MM.1S (cell line): Measurements from ENCODE around the gene EGFLAM.

ENCODE experiments used
- DNase-seq: peaks from one replicate; pipeline ENCODE4 v3.0.0-alpha.2; 2015
- H2AFZ ChIP-seq: fragments of 300-600 bp; sonication (generic); 2 replicates; pipeline ENCODE4 v1.6.0; 2016; ENCODE audit warnings: antibody characterized with exemption, low read length
- H3F3A ChIP-seq: fragments of 300-600 bp; sonication (generic); 2 replicates; pipeline ENCODE4 v1.6.1; 2016; ENCODE audit warnings: mild to moderate bottlenecking, antibody characterized with exemption, low read length, moderate library complexity, mixed read lengths; ENCODE audit not compliant: insufficient read depth
- H3K27ac ChIP-seq: fragments of 300-600 bp; sonication (generic); 2 replicates; pipeline ENCODE4 v1.5.1; 2016; ENCODE audit warnings: mild to moderate bottlenecking, low read length
- H3K27me3 ChIP-seq: fragments of 300-600 bp; sonication (generic); replicated peaks from 2 replicates; pipeline ENCODE4 v1.6.0; 2016; ENCODE audit warnings: low read length; ENCODE audit not compliant: insufficient read depth
- H3K36me3 ChIP-seq: fragments of 300-600 bp; sonication (generic); replicated peaks from 2 replicates; pipeline ENCODE4 v1.6.1; 2016; ENCODE audit warnings: mild to moderate bottlenecking, low read length, mixed read lengths; ENCODE audit not compliant: insufficient read depth
- H3K4me1 ChIP-seq: fragments of 300-600 bp; sonication (generic); 2 replicates; pipeline ENCODE4 v1.6.1; 2016; ENCODE audit warnings: low read length, mixed read lengths
- H3K4me2 ChIP-seq: fragments of 300-600 bp; sonication (generic); 2 replicates; pipeline ENCODE4 v1.6.0; 2016; ENCODE audit warnings: low read depth, low read length
- H3K4me3 ChIP-seq: fragments of 300-600 bp; sonication (generic); 2 replicates; pipeline ENCODE4 v1.5.1; 2016; ENCODE audit warnings: low read length, mixed read lengths
- H3K79me2 ChIP-seq: fragments of 300-600 bp; sonication (generic); 2 replicates; pipeline ENCODE4 v1.6.1; 2016; ENCODE audit warnings: mixed run types, low read length, mixed read lengths
- H3K9ac ChIP-seq: fragments of 300-600 bp; sonication (generic); 2 replicates; pipeline ENCODE4 v1.6.1; 2016; ENCODE audit warnings: low read length, mixed read lengths
- H3K9me2 ChIP-seq: fragments of 300-600 bp; sonication (generic); replicated peaks from 2 replicates; pipeline ENCODE4 v1.6.1; 2016; ENCODE audit warnings: mild to moderate bottlenecking, low read length, mixed read lengths; ENCODE audit not compliant: insufficient read depth
- H3K9me3 ChIP-seq: fragments of 300-600 bp; sonication (generic); replicated peaks from 2 replicates; pipeline ENCODE4 v1.6.1; 2016; ENCODE audit warnings: mild to moderate bottlenecking, low read length, mixed read lengths; ENCODE audit not compliant: insufficient read depth
- H4K20me1 ChIP-seq: fragments of 300-600 bp; sonication (generic); 2 replicates; pipeline ENCODE4 v1.6.1; 2016; ENCODE audit warnings: mild to moderate bottlenecking, low read length, moderate library complexity, mixed read lengths; ENCODE audit not compliant: insufficient read depth
- EZH2 ChIP-seq: fragments of 300-600 bp; sonication (generic); optimal IDR thresholded peaks from 2 replicates; pipeline ENCODE3; 2017; ENCODE audit warnings: low read depth, mild to moderate bottlenecking, antibody characterized with exemption, low read length, mixed read lengths
- EZH2phosphoT487 ChIP-seq: fragments of 300-600 bp; sonication (generic); IDR thresholded peaks from 2 replicates; pipeline ENCODE4 v1.6.1; 2018; ENCODE audit warnings: antibody characterized with exemption, low read length
- TF ChIP-seq, protein P1 (sequence below): fragments of 300-600 bp; sonication (generic); IDR thresholded peaks from 2 replicates; pipeline ENCODE4 v1.5.1; 2016; ENCODE audit warnings: antibody characterized with exemption, low read length, mixed read lengths

The EGFLAM gene

DNA sequence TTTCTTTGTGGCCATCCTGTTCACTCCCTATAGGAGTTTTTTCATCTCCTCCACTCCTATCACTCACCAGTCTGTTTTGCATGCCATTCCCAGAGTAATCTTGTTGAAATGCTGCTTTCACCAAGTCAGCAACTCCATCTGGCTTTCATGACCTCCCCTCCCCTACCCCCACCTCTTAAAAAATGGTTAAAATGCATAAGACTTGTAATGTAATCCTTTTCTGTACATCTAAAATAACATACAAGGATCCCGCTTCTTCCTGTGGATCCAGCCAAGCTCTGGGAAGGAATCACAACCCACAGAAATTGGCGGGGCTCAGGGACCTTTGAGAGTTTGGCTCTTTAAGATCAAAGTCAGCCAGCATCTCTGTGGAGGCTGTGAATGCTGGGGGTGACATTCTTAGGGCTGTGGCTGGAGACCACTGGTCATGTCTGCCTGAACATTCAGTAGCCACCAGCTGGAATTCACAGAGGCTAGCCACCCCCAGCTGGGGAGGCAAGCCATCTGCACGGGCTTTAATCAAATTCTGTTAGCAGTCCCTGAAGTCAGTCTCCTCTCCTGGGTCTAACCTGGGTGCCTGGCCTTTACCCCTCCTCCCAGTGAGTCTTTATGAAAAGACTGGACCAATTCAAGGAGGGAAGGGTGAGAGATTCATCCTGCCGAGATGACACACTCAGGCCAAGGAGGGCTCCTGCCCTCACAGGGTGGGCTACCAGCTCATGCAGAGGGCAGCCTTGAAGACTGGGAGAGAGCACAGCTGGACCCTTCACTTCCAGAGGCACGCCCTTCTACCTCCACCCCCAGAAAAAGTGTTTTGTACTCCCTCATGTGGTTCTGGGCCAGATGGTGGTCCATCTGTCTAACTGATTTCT is 165.2 kb downstream of the EGFLAM start:
- Histone ChIP-seq H3K27ac (no peak overlapping the region), H3F3A (no peaks in the 10 kb centered on the region), H3K4me1 (no peaks in the 10 kb centered on the region), H3K9me2 (no peaks in the 10 kb centered on the region), H2AFZ (no peak overlapping the region), H3K4me3 (no peak overlapping the region), H3K9me3 (no peaks in the 10 kb centered on the region), H3K9ac (no peak overlapping the region), H3K4me2 (no peak overlapping the region), H3K79me2 (no peaks in the 10 kb centered on the region), H3K27me3 (no peaks in the 10 kb centered on the region), H3K36me3 (no peaks in the 10 kb centered on the region), H4K20me1 (no peaks in the 10 kb centered on the region)
- TF ChIP-seq EZH2: no peak
- TF ChIP-seq, protein P1, sequence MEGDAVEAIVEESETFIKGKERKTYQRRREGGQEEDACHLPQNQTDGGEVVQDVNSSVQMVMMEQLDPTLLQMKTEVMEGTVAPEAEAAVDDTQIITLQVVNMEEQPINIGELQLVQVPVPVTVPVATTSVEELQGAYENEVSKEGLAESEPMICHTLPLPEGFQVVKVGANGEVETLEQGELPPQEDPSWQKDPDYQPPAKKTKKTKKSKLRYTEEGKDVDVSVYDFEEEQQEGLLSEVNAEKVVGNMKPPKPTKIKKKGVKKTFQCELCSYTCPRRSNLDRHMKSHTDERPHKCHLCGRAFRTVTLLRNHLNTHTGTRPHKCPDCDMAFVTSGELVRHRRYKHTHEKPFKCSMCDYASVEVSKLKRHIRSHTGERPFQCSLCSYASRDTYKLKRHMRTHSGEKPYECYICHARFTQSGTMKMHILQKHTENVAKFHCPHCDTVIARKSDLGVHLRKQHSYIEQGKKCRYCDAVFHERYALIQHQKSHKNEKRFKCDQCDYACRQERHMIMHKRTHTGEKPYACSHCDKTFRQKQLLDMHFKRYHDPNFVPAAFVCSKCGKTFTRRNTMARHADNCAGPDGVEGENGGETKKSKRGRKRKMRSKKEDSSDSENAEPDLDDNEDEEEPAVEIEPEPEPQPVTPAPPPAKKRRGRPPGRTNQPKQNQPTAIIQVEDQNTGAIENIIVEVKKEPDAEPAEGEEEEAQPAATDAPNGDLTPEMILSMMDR: no peak
- TF ChIP-seq EZH2phosphoT487: no peak
- DNase-seq: no peak

DNA sequence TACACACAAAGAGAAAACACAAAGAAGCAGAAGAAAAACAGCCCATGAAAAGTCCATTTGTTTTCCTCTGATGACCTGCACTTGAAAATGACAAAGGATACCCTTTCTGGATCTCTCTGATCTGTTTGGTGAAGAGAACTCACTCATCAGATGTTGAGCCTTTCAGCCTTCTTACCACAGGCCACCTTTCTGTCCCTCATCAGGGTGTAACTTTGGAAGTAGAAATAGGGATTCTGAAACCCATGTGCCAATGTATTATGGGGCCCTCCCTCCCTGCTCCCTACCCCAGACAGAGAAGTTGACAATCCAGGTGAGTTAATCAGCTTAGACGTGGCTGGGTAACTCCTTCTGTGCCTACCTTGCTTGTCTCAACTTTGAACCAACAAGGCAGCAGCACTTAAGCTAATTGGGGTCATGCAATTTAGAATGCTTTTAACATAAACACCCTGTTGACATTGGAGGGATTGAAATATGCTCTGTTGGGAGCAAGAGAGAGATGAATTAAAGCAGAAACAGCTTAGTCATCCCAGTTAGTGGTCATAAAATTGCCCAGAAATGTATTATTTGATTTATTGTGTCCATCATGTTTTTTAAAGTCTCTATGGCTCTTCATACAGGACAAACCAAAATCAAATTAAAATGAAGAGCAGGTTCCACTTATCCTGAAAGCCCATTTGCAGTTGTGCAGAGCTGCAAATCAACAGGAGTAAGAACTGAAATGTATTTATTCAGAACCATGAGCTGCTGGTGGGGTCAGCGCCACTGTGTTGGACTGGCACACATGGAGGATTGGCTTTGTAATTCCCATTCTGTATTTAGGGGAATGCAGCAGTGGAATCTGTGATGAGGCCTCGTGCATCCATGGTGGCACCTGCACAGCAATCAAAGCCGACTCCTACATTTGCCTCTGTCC is 166.0 kb downstream of the EGFLAM start:
- H2AFZ ChIP-seq: no peak overlapping the region
- no peaks in the 10 kb centered on the region for H3K9me3 ChIP-seq
- H3K9ac ChIP-seq: no peak overlapping the region
- no peaks in the 10 kb centered on the region for H3F3A ChIP-seq
- H3K4me3 ChIP-seq: no peak overlapping the region
- H3K27me3 ChIP-seq: no peaks in the 10 kb centered on the region
- no peak for DNase-seq
- no peak for TF ChIP-seq EZH2phosphoT487
- no peaks in the 10 kb centered on the region for H3K9me2 ChIP-seq
- H3K27ac ChIP-seq: no peak overlapping the region
- no peaks in the 10 kb centered on the region for H3K79me2 ChIP-seq
- H4K20me1 ChIP-seq: no peaks in the 10 kb centered on the region
- H3K4me2 ChIP-seq: no peak overlapping the region
- H3K4me1 ChIP-seq: no peaks in the 10 kb centered on the region
- H3K36me3 ChIP-seq: no peaks in the 10 kb centered on the region

DNA sequence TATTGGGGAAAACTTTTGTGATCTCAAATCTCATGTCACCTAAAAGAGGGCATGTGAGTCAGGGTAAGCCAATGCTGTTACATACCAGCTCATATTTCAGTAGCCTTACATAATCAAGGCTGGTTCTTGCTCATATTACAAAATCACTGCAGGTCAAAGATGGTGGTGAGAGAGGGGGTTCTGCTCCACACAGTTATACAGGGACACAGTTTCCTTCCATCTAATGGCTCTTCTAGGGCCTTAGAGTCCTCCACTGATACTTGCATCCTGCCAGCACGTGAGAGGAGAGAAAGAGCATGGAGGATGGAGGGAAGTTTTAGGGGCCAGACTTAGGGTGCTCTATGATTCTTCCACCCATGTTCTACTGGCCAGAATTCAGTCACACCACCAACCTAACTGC is 168.1 kb downstream of the EGFLAM start:
- no peaks in the 10 kb centered on the region for H3K36me3 ChIP-seq
- no peaks in the 10 kb centered on the region for H3K9me3 ChIP-seq
- DNase-seq: no peak
- no peak overlapping the region for H3K4me2 ChIP-seq
- H3K9ac ChIP-seq: no peak overlapping the region
- H3F3A ChIP-seq: no peaks in the 10 kb centered on the region
- H3K79me2 ChIP-seq: no peaks in the 10 kb centered on the region
- no peaks in the 10 kb centered on the region for H4K20me1 ChIP-seq
- H2AFZ ChIP-seq: no peak overlapping the region
- H3K4me1 ChIP-seq: no peaks in the 10 kb centered on the region
- no peaks in the 10 kb centered on the region for H3K27me3 ChIP-seq
- no peak for TF ChIP-seq EZH2phosphoT487
- TF ChIP-seq, protein P1: no peak
- TF ChIP-seq EZH2: no peak
- H3K9me2 ChIP-seq: no peaks in the 10 kb centered on the region
- H3K27ac ChIP-seq: no peak overlapping the region
- H3K4me3 ChIP-seq: no peak overlapping the region
